ENCODE measurements around the gene STXBP1.

The STXBP1 gene

GRCh38 chr9:127652733-127653132 lies 40.7 kb downstream of the STXBP1 start:
- H3K4me1 ChIP-seq (ENCODE audit: control insufficient read depth, insufficient read depth, low read length, poor library complexity, severe bottlenecking), result no peaks in the 10 kb centered on the region
- no peak overlapping the region for H3K4me3 ChIP-seq (ENCODE audit: insufficient read depth, low read depth, low read length, poor library complexity, severe bottlenecking)
- no peaks in the 10 kb centered on the region for H3K27me3 ChIP-seq (replicated peaks; ENCODE audit: control insufficient read depth, insufficient read depth, low read length, poor library complexity, severe bottlenecking)
- no peak overlapping the region for H3K27ac ChIP-seq (ENCODE audit: insufficient read depth, low read length, poor library complexity, severe bottlenecking)
- no peak for DNase-seq
- H3K36me3 ChIP-seq (ENCODE audit: control insufficient read depth, insufficient read depth, low read length), result peaks cover 5% of the 10 kb centered on the region
- H3K9me3 ChIP-seq (ENCODE audit: control insufficient read depth, low read length), result no peaks in the 10 kb centered on the region

GRCh38 chr9:127654619-127655018 lies 42.5 kb downstream of the STXBP1 start:
- Histone ChIP-seq H3K4me1 (ENCODE audit: control insufficient read depth, insufficient read depth, low read length, poor library complexity, severe bottlenecking) (no peaks in the 10 kb centered on the region), H3K27ac (ENCODE audit: insufficient read depth, low read length, poor library complexity, severe bottlenecking) (no peak overlapping the region), H3K4me3 (ENCODE audit: insufficient read depth, low read depth, low read length, poor library complexity, severe bottlenecking) (no peak overlapping the region), H3K27me3 (replicated peaks; ENCODE audit: control insufficient read depth, insufficient read depth, low read length, poor library complexity, severe bottlenecking) (no peaks in the 10 kb centered on the region), H3K9me3 (ENCODE audit: control insufficient read depth, low read length) (no peaks in the 10 kb centered on the region), H3K36me3 (ENCODE audit: control insufficient read depth, insufficient read depth, low read length) (peaks cover 5% of the 10 kb centered on the region)
- no peak for DNase-seq

DNA sequence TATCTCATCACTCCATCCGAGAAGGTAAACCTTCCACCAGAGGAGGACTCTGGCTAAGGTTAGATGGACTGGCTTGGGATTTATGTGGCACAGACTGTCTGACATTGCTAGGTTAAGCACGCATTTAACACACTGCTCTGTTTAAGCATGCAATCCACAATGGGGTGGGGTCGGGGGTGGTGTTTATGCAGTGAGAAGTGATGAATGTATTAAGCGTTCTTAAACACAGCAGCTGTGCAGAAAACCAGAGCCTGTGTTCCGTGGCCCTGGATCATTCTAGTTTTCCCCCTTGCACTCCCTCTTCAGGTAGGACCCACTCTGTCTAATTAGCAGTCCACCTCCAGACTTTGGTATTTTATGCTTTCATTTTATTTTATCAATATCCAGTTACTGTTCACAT lies 46.4 kb downstream of the STXBP1 start:
- Histone ChIP-seq H3K4me3 (ENCODE audit: insufficient read depth, low read depth, low read length, poor library complexity, severe bottlenecking) (no peak overlapping the region), H3K4me1 (ENCODE audit: control insufficient read depth, insufficient read depth, low read length, poor library complexity, severe bottlenecking) (no peaks in the 10 kb centered on the region), H3K36me3 (ENCODE audit: control insufficient read depth, insufficient read depth, low read length) (peaks cover 5% of the 10 kb centered on the region), H3K27ac (ENCODE audit: insufficient read depth, low read length, poor library complexity, severe bottlenecking) (no peak overlapping the region), H3K27me3 (replicated peaks; ENCODE audit: control insufficient read depth, insufficient read depth, low read length, poor library complexity, severe bottlenecking) (no peaks in the 10 kb centered on the region), H3K9me3 (ENCODE audit: control insufficient read depth, low read length) (no peaks in the 10 kb centered on the region)
- DNase-seq, result no peak

DNA sequence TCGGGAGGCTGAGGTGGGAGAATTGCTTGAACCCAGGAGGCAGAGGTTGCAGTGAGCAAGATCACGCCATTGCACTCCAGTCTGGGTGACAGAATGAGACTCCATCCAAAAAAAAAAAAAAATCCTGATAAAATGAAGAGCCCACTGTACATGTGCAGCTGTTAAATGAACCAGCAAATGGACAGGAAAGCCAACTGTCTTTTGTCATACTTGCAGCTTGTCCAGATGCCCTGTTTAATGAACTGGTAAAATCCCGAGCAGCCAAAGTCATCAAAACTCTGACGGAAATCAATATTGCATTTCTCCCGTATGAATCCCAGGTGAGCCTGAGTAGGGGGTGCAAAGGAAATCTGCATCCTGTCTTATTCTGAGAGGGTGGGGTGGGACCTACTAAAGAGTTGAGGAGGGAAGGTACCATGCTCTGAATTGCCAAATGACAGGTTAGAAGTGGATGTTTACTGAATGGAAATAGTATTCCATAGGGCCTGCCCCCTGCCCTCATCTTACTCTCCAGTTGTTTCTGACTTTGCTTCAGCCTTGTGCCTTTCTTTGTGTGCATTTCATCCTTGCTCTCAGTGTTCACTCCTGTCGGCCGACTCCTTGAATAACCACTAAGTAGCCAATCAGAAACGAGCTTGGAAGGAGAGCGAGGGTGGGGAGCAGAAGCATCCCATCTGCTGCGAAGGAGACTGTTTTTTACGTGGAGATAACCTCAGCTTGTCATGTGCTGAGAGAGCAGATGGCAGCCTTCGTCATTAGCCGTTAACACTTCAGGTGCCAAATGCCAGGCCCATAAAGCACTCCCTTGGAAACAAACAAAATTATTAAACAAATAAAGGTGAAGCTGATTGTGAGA lies 49.0 kb downstream of the STXBP1 start:
- Histone ChIP-seq H3K9me3 (ENCODE audit: control insufficient read depth, low read length) (no peaks in the 10 kb centered on the region), H3K27ac (ENCODE audit: insufficient read depth, low read length, poor library complexity, severe bottlenecking) (no peak overlapping the region), H3K4me3 (ENCODE audit: insufficient read depth, low read depth, low read length, poor library complexity, severe bottlenecking) (no peak overlapping the region), H3K27me3 (replicated peaks; ENCODE audit: control insufficient read depth, insufficient read depth, low read length, poor library complexity, severe bottlenecking) (no peaks in the 10 kb centered on the region), H3K36me3 (ENCODE audit: control insufficient read depth, insufficient read depth, low read length) (no peaks in the 10 kb centered on the region), H3K4me1 (ENCODE audit: control insufficient read depth, insufficient read depth, low read length, poor library complexity, severe bottlenecking) (no peaks in the 10 kb centered on the region)
- DNase-seq, result no peak

DNA sequence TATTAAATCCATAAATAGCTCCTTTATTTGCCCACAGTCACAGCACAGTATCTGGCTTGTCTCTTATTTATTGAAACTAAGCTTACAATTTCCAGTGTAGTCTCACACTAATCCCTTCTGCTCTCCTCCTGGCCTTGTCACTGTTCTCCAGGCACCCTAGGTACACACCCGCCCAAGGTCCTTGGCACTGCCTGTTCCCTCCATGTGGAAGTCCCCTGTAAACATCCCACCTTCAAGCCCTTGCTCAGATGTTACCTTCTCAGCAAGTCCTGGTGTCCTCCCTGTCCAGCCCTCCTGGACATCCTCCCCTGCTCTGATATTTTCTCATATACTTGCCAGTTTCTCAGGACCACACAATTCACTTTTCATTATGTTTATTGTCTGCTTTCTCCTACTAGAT lies 50.5 kb downstream of the STXBP1 start:
- Histone ChIP-seq H3K27ac (ENCODE audit: insufficient read depth, low read length, poor library complexity, severe bottlenecking) (no peak overlapping the region), H3K9me3 (ENCODE audit: control insufficient read depth, low read length) (no peaks in the 10 kb centered on the region), H3K4me3 (ENCODE audit: insufficient read depth, low read depth, low read length, poor library complexity, severe bottlenecking) (no peak overlapping the region), H3K27me3 (replicated peaks; ENCODE audit: control insufficient read depth, insufficient read depth, low read length, poor library complexity, severe bottlenecking) (no peaks in the 10 kb centered on the region), H3K4me1 (ENCODE audit: control insufficient read depth, insufficient read depth, low read length, poor library complexity, severe bottlenecking) (no peaks in the 10 kb centered on the region), H3K36me3 (ENCODE audit: control insufficient read depth, insufficient read depth, low read length) (no peaks in the 10 kb centered on the region)
- DNase-seq, result no peak

DNA sequence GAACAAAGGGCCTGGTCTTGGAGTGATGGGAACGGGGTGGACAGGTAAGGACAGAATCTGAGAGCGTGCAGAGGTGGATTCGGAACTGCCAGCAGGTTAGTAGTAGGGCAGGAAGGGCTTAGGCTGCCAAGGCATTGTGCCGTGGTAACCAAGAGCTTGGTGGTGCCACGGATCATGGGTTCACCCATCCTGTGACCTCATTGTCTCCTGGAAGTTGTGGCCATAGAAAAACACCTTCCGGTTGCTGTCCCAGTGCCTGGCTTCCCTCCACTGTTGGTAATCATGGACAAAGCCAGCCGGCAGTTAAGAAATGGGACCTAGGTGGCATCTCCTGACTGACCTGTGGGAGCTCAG lies 52.2 kb downstream of the STXBP1 start:
- H3K4me1 ChIP-seq (ENCODE audit: control insufficient read depth, insufficient read depth, low read length, poor library complexity, severe bottlenecking), result no peaks in the 10 kb centered on the region
- no peaks in the 10 kb centered on the region for H3K27me3 ChIP-seq (replicated peaks; ENCODE audit: control insufficient read depth, insufficient read depth, low read length, poor library complexity, severe bottlenecking)
- no peaks in the 10 kb centered on the region for H3K36me3 ChIP-seq (ENCODE audit: control insufficient read depth, insufficient read depth, low read length)
- H3K27ac ChIP-seq (ENCODE audit: insufficient read depth, low read length, poor library complexity, severe bottlenecking), result no peak overlapping the region
- no peaks in the 10 kb centered on the region for H3K9me3 ChIP-seq (ENCODE audit: control insufficient read depth, low read length)
- DNase-seq, result no peak
- no peak overlapping the region for H3K4me3 ChIP-seq (ENCODE audit: insufficient read depth, low read depth, low read length, poor library complexity, severe bottlenecking)

GRCh38 chr9:127664678-127665507 lies 52.8 kb downstream of the STXBP1 start:
- Histone ChIP-seq H3K4me1 (ENCODE audit: control insufficient read depth, insufficient read depth, low read length, poor library complexity, severe bottlenecking) (no peaks in the 10 kb centered on the region), H3K9me3 (ENCODE audit: control insufficient read depth, low read length) (no peaks in the 10 kb centered on the region), H3K36me3 (ENCODE audit: control insufficient read depth, insufficient read depth, low read length) (no peaks in the 10 kb centered on the region), H3K27me3 (replicated peaks; ENCODE audit: control insufficient read depth, insufficient read depth, low read length, poor library complexity, severe bottlenecking) (no peaks in the 10 kb centered on the region), H3K4me3 (ENCODE audit: insufficient read depth, low read depth, low read length, poor library complexity, severe bottlenecking) (no peak overlapping the region), H3K27ac (ENCODE audit: insufficient read depth, low read length, poor library complexity, severe bottlenecking) (no peak overlapping the region)
- no peak for DNase-seq

DNA sequence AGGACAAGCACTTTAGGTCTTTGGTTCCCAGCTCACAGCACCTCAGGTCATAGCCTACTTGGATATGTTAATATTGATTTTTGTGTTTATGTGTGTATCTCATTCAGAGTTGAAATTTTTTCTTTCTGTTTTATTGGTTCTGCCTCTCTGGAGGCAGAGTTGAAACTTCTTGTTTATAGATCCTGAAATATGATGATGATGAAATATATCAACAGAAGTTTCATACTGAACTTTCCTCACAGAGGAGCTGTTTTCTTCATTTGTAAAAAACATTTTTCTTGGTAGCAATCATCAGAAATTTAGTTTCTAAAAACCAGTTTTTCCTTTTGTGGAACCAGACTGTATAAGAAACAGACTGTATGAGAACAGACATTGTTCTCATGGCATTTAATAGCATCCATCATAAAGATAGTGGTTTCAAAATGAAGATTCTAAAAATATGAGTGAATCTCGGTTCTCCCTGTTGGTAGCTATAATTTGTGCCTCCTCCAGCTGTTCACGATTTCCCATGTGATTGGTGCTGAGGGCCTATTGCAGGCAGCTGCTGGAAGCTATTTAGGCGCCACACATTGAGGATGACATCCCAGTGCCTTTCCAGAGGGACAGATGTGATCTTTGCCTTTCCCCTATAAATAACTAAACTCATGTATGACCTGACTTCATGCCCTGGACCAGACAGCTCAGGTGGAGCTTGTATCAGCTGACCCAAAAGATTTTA lies 55.2 kb downstream of the STXBP1 start:
- no peak for DNase-seq
- Histone ChIP-seq H3K9me3 (ENCODE audit: control insufficient read depth, low read length) (no peaks in the 10 kb centered on the region), H3K27ac (ENCODE audit: insufficient read depth, low read length, poor library complexity, severe bottlenecking) (no peak overlapping the region), H3K4me3 (ENCODE audit: insufficient read depth, low read depth, low read length, poor library complexity, severe bottlenecking) (no peak overlapping the region), H3K36me3 (ENCODE audit: control insufficient read depth, insufficient read depth, low read length) (no peaks in the 10 kb centered on the region), H3K4me1 (ENCODE audit: control insufficient read depth, insufficient read depth, low read length, poor library complexity, severe bottlenecking) (no peaks in the 10 kb centered on the region), H3K27me3 (replicated peaks; ENCODE audit: control insufficient read depth, insufficient read depth, low read length, poor library complexity, severe bottlenecking) (no peaks in the 10 kb centered on the region)

- no peak overlapping the region for H3K4me3 ChIP-seq (ENCODE audit: insufficient read depth, low read depth, low read length, poor library complexity, severe bottlenecking)
- no peak for DNase-seq
- H3K9me3 ChIP-seq (ENCODE audit: control insufficient read depth, low read length), result no peaks in the 10 kb centered on the region
- H3K4me1 ChIP-seq (ENCODE audit: control insufficient read depth, insufficient read depth, low read length, poor library complexity, severe bottlenecking), result no peaks in the 10 kb centered on the region
- no peaks in the 10 kb centered on the region for H3K36me3 ChIP-seq (ENCODE audit: control insufficient read depth, insufficient read depth, low read length)
- no peaks in the 10 kb centered on the region for H3K27me3 ChIP-seq (replicated peaks; ENCODE audit: control insufficient read depth, insufficient read depth, low read length, poor library complexity, severe bottlenecking)
- H3K27ac ChIP-seq (ENCODE audit: insufficient read depth, low read length, poor library complexity, severe bottlenecking), result no peak overlapping the region
Measured at GRCh38 chr9:127667906-127668305, 55.8 kb downstream of the STXBP1 start.

DNA sequence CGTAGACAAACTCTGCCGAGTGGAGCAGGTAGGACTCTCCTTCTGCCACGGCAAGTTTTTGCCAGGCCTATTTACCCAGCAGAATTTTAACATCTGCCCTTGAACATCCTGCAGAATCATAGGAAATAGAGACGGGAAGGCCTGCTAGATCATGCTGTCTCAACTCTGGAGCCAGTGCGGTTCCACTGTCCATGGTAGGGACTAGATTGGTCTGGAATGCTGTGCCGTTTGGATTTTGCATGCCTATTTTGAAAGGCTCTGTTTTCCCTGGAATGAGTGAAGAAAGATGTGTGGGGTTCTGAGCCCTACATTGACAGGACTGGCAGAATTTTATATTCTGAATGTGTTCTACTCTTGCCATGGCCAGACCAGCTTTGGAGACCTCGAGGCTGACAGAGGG lies 61.2 kb downstream of the STXBP1 start:
- Histone ChIP-seq H3K4me1 (ENCODE audit: control insufficient read depth, insufficient read depth, low read length, poor library complexity, severe bottlenecking) (no peaks in the 10 kb centered on the region), H3K27ac (ENCODE audit: insufficient read depth, low read length, poor library complexity, severe bottlenecking) (no peak overlapping the region), H3K27me3 (replicated peaks; ENCODE audit: control insufficient read depth, insufficient read depth, low read length, poor library complexity, severe bottlenecking) (no peaks in the 10 kb centered on the region), H3K36me3 (ENCODE audit: control insufficient read depth, insufficient read depth, low read length) (peaks cover 1% of the 10 kb centered on the region), H3K4me3 (ENCODE audit: insufficient read depth, low read depth, low read length, poor library complexity, severe bottlenecking) (no peak overlapping the region), H3K9me3 (ENCODE audit: control insufficient read depth, low read length) (no peaks in the 10 kb centered on the region)
- DNase-seq, result no peak
